K562 (cell line): ENCODE results near the gene FAM124B. TPM values are rescaled to one million over a fixed set of nuclear protein-coding genes. Genes with fewer than 3 reads are reported as not detected.

Source experiments
- ATAC-seq: fragments of 200-7000 bp; cut with Tn5 transposase; 3 replicates; pipeline ENCODE4 v1.9.1; 2020; ENCODE audit warnings: moderate library complexity
- BruUV-seq: library from RNA; stranded (reverse); fragments of 400-500 nt; replicated peaks from 2 replicates; lab custom pipeline; 2021; lab: Mats Ljungman, UMichigan
- CTCF ChIA-PET: fragments of 300-600 bp; formaldehyde crosslinking; extraction: SDS; loops from one replicate; lab custom pipeline; 2021; ENCODE audit warnings: low intra/inter-chr PET ratio; lab: Yijun Ruan, JAX
- POLR2A ChIA-PET: fragments of 300-600, 350-650 bp; sonication (Branson Sonifier 250); formaldehyde crosslinking; extraction: SDS; loops from one replicate; lab custom pipeline; 2021; ENCODE audit warnings: antibody characterized with exemption, inconsistent platforms; lab: Yijun Ruan, JAX
- DNase-seq, 4 experiments: peaks; one replicate each; pipeline versions ENCODE4 v3.0.0 to v3.0.0-alpha.2; 2011 to 2018; ENCODE audit warnings: low spot score in 3 of 4, mixed read lengths in 3 of 4; ENCODE audit errors: extremely low read depth in 1 of 4
- FAIRE-seq: peaks from 2 replicates; lab custom pipeline; 2011; peaks lifted over from hg19 to GRCh38; lab: Jason Lieb, UNC
- H2AFZ ChIP-seq: 2 replicates; pipeline ENCODE4 v1.6.0; 2011; ENCODE audit warnings: low read depth, low read length, control low read depth, inconsistent platforms
- H3K27ac ChIP-seq: fragments of 200-600 bp; 3 replicates; pipeline ENCODE4 v1.8.0; 2011; ENCODE audit warnings: low read depth, mild to moderate bottlenecking, control low read depth, inconsistent platforms, low read length, moderate library complexity, mixed read lengths; ENCODE audit errors: extremely low read depth
- H3K27me3 ChIP-seq, 2 experiments: fragments of 300-600 bp in 1 of 2; 2 replicates in 1 of 2; 3 replicates in 1 of 2; pipeline versions ENCODE4 v1.6.0 to v1.8.0; 2011; ENCODE audit warnings: inconsistent platforms in 2 of 2, low read length in 2 of 2, mild to moderate bottlenecking in 1 of 2, mixed read lengths in 1 of 2, moderate library complexity in 1 of 2; ENCODE audit not compliant: control insufficient read depth in 2 of 2, insufficient read depth in 2 of 2
- H3K36me3 ChIP-seq: fragments of 300-600 bp; 3 replicates; pipeline ENCODE4 v1.8.0; 2011; ENCODE audit warnings: mild to moderate bottlenecking, low read length, inconsistent platforms; ENCODE audit not compliant: control insufficient read depth, insufficient read depth
- H3K4me1 ChIP-seq, 2 experiments: fragments of 200-600 bp in 1 of 2; replicated peaks in 1 of 2; 2 replicates in 1 of 2; 3 replicates in 1 of 2; pipeline versions ENCODE4 v1.5.1 to v1.8.0; 2011; ENCODE audit warnings: inconsistent platforms in 2 of 2, low read length in 2 of 2, mild to moderate bottlenecking in 1 of 2, mixed read lengths in 1 of 2, moderate library complexity in 1 of 2; ENCODE audit not compliant: control insufficient read depth in 2 of 2, insufficient read depth in 2 of 2
- H3K4me2 ChIP-seq: 2 replicates; pipeline ENCODE4 v1.6.1; 2011; ENCODE audit warnings: low read length, control low read depth, inconsistent platforms, mixed read lengths; ENCODE audit not compliant: insufficient read depth
- H3K4me3 ChIP-seq: fragments of 200-600 bp; sonication (generic), shearing (Covaris generic); 2 replicates; pipeline ENCODE4 v1.5.1; 2016; ENCODE audit warnings: control low read depth, inconsistent platforms
- H3K79me2 ChIP-seq: fragments of 200-600 bp; 3 replicates; pipeline ENCODE4 v1.8.0; 2011; ENCODE audit warnings: low read length, inconsistent platforms; ENCODE audit not compliant: control insufficient read depth, insufficient read depth
- H3K9ac ChIP-seq, 2 experiments: 2 replicates each; pipeline versions ENCODE4 v1.6.0 to v1.6.1; 2011; ENCODE audit warnings: low read depth in 2 of 2, low read length in 2 of 2, control low read depth in 1 of 2, inconsistent platforms in 1 of 2, mild to moderate bottlenecking in 1 of 2, mixed read lengths in 1 of 2; ENCODE audit not compliant: insufficient read depth in 1 of 2
- H3K9me1 ChIP-seq: one replicate; pipeline ENCODE4 v1.6.0; 2011; ENCODE audit warnings: inconsistent platforms, mild to moderate bottlenecking, low read length, moderate library complexity; ENCODE audit not compliant: control insufficient read depth, insufficient read depth
- H3K9me3 ChIP-seq: replicated peaks from 2 replicates; pipeline ENCODE4 v1.5.1; 2011; ENCODE audit warnings: low read depth, low read length, inconsistent platforms; ENCODE audit not compliant: control insufficient read depth, insufficient read depth
- H4K20me1 ChIP-seq: replicated peaks from 2 replicates; pipeline ENCODE4 v1.6.1; 2011; ENCODE audit warnings: low read length, inconsistent platforms, mixed read lengths; ENCODE audit not compliant: control insufficient read depth, insufficient read depth
- NR2C2 ChIP-seq, 2 experiments: fragments of 200-800 bp in 1 of 2; sonication (Bioruptor generic) in 1 of 2; sonication (generic) in 1 of 2; formaldehyde crosslinking in 1 of 2; IDR thresholded peaks; 2 replicates each; pipeline versions ENCODE4 v1.6.1 to v1.8.0; 2016 to 2022; ENCODE audit warnings: mild to moderate bottlenecking in 1 of 2, missing compliant biosample characterization in 1 of 2, missing genetic modification characterization in 1 of 2, missing genetic modification reagents in 1 of 2
- ZKSCAN1 ChIP-seq: fragments of 150-350 bp; IDR thresholded peaks from 2 replicates; pipeline ENCODE4 v1.6.1; 2016; ENCODE audit warnings: low read depth, low read length
- WGBS: fragments of 100-300 bp; shearing (Covaris generic); methylation state at CpG from one replicate; pipeline ENCODE4 v1.1.6; 2016; ENCODE audit warnings: low coverage, mixed read lengths; ENCODE audit not compliant: insufficient coverage; ENCODE audit errors: missing lambda C conversion rate; 5-methylcytosine and 5-hydroxymethylcytosine counted together
- in situ Hi-C: fragments of 300-500 bp; cut with MboI; formaldehyde crosslinking; loops from 4 replicates; pipeline ENCODE4 v1.15.0; 2018; ENCODE audit warnings: inconsistent platforms, mixed read lengths
- intact Hi-C: fragments of 100-400 bp; cut with micrococcal nuclease; formaldehyde crosslinking; loops from 2 replicates; pipeline ENCODE4 v1.14.2; 2022
- polyA plus RNA-seq, 8 experiments: library from polyadenylated mRNA; depleted of rRNA in 4 of 8; stranded (reverse) in 5 of 8; unstranded in 3 of 8; fragments of >200 nt; fragmentation: Nextera tagmentation in 2 of 8; fragmentation: Illumina TruSeq in 1 of 8; extraction: Ambion mirVana in 2 of 8; extraction: Trizol in 1 of 8; gene quantifications; 2 replicates each; pipeline versions ENCODE4 v1.2.1 to v1.2.3, GENCODE V29; 2011 to 2014; ENCODE audit warnings: inconsistent platforms in 1 of 8, missing spikeins in 1 of 8
- total RNA-seq, 7 experiments: library from RNA; depleted of rRNA in 6 of 7; stranded (reverse); fragments of >200 nt in 6 of 7; fragmentation: Illumina TruSeq in 2 of 7; extraction: Trizol in 2 of 7; gene quantifications; 2 replicates each; pipeline versions ENCODE4 v1.2.1 to v1.2.3, GENCODE V29; 2011 to 2021; ENCODE audit warnings: low replicate concordance in 1 of 7

The FAM124B gene
- total and polyA plus RNA-seq, 9 of the 15 experiments (the other 6 are each of a cell fraction or from before 2014, with no cell fraction given) = 6.2 to 21.4 (median 9.3) TPM

DNA sequence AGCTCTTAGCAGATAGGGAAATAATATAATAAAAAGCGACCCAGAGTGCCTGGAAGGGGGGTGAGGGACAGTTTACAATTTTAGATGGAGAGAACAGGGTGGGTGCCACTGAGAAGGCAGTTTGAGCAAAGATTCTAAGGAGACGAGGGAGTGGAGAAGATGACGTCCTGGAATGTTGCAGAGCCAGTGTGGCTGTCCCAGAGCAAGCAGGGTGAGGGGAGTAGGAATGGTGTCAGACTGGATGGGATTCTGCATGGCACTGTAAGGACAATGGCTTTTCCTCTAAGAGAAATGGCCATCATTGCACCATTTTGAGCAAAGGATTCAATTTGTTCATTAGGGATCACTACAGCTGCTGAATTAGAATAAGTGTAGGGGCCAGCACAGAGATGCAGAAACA is 73.1 kb downstream of the FAM124B start:
- no peak for ATAC-seq
- FAIRE-seq = no peak

More for the DNA sequence above, 73.1 kb downstream of the FAM124B start:
- WGBS = 0% methylated on average over 3 of the region's 3 CpGs
- BruUV-seq = no TSS peak
- in situ Hi-C loops = no loop called here
- Histone ChIP-seq H3K9ac (no peak overlapping the region), H3K4me1 (no peaks in the 10 kb centered on the region), H3K9me1 (no peaks in the 10 kb centered on the region), H4K20me1 (no peaks in the 10 kb centered on the region), H3K9me3 (no peaks in the 10 kb centered on the region), H3K4me3 (no peak overlapping the region), H2AFZ (no peak overlapping the region), H3K79me2 (no peaks in the 10 kb centered on the region), H3K27ac (no peak overlapping the region), H3K36me3 (no peaks in the 10 kb centered on the region), H3K4me2 (no peak overlapping the region), H3K27me3 (no peaks in the 10 kb centered on the region)
- ChIA-PET POLR2A (no interaction called here), CTCF (no interaction called here)
- DNase-seq = no peak
- TF ChIP-seq ZKSCAN1 (no peak), NR2C2 (CRISPR knock-in tag; IDR thresholded peaks at IDR 0.05) (no peak), NR2C2 (tag; IDR thresholded peaks at IDR 0.05) (no peak)
- intact Hi-C loops = no loop called here

Other genes starting within 250 kb of the FAM124B start
- gene CUL3, start 183.3 kb upstream of the FAM124B start, total RNA-seq (2014; rRNA removed) = 31.5 and 33.2 TPM in 2 replicates
- 71.9 and 76.9 TPM in 2 replicates for gene CUL3, start 183.3 kb upstream of the FAM124B start, total RNA-seq (2014; rRNA removed; fragmentation: Illumina TruSeq; extraction: Trizol)
- gene CUL3, start 183.3 kb upstream of the FAM124B start, total RNA-seq (2015; rRNA removed; fragmentation: Illumina TruSeq; extraction: Trizol) = 59.8 and 62.8 TPM in 2 replicates
- 54.4 and 56.4 TPM in 2 replicates for gene CUL3, start 183.3 kb upstream of the FAM124B start, total RNA-seq (2021)
- gene CUL3, start 183.3 kb upstream of the FAM124B start, polyA plus RNA-seq (2011; rRNA removed) = 21.2 and 50.4 TPM in 2 replicates
- 59.0 and 69.4 TPM in 2 replicates for gene CUL3, start 183.3 kb upstream of the FAM124B start, polyA plus RNA-seq (2014; fragmentation: Illumina TruSeq; extraction: Trizol)
- 10 to 100 TPM; 31.5 to 33.3 TPM for gene CUL3, start 183.3 kb upstream of the FAM124B start, polyA plus RNA-seq (2014; fragmentation: Nextera tagmentation; extraction: Ambion mirVana)
- gene CUL3, start 183.3 kb upstream of the FAM124B start, polyA plus RNA-seq (2014; rRNA removed) = 36.1 and 56.4 TPM in 2 replicates